GM21619 (cell line): ENCODE data around the gene GMPS.

Source experiments
- ATAC-seq: cut with Tn5 transposase; IDR thresholded peaks from one replicate; pipeline ENCODE4 v1.9.1; 2021; ENCODE audit not compliant: unreplicated experiment

Gene GMPS

DNA sequence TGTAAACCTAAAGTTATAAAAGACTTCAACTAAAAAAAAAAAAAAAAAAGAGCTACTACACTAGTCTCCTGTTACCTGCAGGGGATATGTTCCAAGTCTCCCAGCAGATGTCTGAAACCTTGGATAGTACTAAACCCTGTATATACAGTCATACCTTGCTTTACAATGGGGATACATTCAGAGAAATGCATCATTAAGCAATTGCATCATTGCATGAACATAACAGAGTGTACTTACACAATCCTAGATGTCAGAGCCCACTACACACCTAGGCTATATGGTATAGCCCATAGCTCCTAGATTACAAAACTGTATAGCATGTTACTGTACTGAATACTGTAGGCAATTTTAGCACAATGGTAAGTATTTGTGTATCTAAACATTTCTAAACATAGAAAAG is 119.1 kb downstream of the GMPS start:
- ATAC-seq = no peak

DNA sequence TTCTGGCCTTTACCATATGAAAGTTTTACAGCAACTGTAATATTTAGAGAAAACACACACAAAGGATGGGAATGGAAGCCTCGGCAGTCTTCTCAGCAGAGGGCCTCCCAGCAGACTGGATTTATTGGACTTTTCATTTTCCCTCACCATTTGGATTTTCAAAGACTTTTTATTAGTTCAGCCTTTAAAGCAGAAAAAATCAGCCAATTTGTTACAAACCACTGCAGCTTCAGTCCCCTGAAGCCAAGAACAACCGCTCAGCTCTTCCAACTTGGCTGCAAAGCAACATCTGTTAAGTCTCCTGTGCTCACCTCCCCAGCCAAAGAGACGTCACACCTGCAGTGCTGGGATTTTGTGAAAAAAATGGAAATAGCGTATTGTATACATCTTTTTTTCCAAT is 120.8 kb downstream of the GMPS start:
- no peak for ATAC-seq

DNA sequence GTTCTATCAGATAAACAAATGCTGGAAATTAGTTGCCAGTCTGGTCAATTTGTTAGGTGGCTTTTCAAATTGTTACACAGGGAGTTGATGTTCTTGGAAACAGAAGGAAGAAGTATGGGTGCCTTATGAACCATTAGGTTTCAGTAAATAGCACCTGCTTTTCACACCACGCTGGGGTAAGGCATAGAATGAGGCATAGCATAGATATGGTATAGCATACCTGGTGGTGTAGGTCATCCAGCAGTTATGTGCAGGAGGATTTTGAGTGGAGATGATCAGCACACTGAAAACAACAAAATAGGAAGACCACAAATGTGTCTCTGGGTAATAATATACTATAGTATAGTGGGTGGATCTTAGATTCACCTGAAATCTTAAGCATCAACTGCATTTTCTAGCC is 121.4 kb downstream of the GMPS start:
- ATAC-seq = no peak
